Activated B cell treated with CpG ODN at 0.5 μM for 24 hours (primary cell): Measurements from ENCODE around the gene FOXP1. TPM values are rescaled to one million over a fixed set of nuclear protein-coding genes. Genes with fewer than 3 reads are reported as not detected.

Experiments
- ATAC-seq: fragments of 200-7000 bp; cut with Tn5 transposase; one replicate; pipeline ENCODE4 v1.10.0; 2021; ENCODE audit warnings: low read depth, mild to moderate bottlenecking, moderate library complexity
- CTCF ChIA-PET: fragments of 350-600 bp; sonication (Branson Sonifier 250); formaldehyde crosslinking; loops from one replicate; lab custom pipeline; 2021; ENCODE audit warnings: antibody characterized with exemption; lab: Charles Lee
- POLR2A ChIA-PET: fragments of 350-600 bp; sonication (Branson Sonifier 250); formaldehyde crosslinking; loops from one replicate; lab custom pipeline; 2021; ENCODE audit warnings: antibody characterized with exemption; lab: Charles Lee
- DNase-seq: peaks from one replicate; pipeline ENCODE4 v3.0.0; 2022
- H3K27ac Mint-ChIP-seq: one replicate; pipeline ENCODE4 v1.8.0; 2020; ENCODE audit warnings: mixed read lengths
- H3K27me3 Mint-ChIP-seq: one replicate; pipeline ENCODE4 v1.8.0; 2021; ENCODE audit warnings: mixed read lengths
- H3K36me3 Mint-ChIP-seq: one replicate; pipeline ENCODE4 v1.8.0; 2021; ENCODE audit warnings: low read depth, mixed read lengths
- H3K4me1 Mint-ChIP-seq: one replicate; pipeline ENCODE4 v1.8.0; 2021; ENCODE audit warnings: mixed read lengths
- H3K4me3 Mint-ChIP-seq: one replicate; pipeline ENCODE4 v1.8.0; 2020; ENCODE audit warnings: mild to moderate bottlenecking, mixed read lengths
- H3K9me3 Mint-ChIP-seq: one replicate; pipeline ENCODE4 v1.8.0; 2020; ENCODE audit warnings: mixed read lengths
- intact Hi-C: fragments of 100-400 bp; cut with micrococcal nuclease; formaldehyde crosslinking; loops from one replicate; pipeline ENCODE4 v1.15.1; 2024
- total RNA-seq: library from RNA; stranded (reverse); gene quantifications from 2 replicates; pipeline ENCODE4 v1.2.3, GENCODE V29; 2022
- TF ChIP-seq, protein P1 (sequence below): fragments of 200-600 bp; IDR thresholded peaks from one replicate; pipeline ENCODE4 v1.8.0; 2022; ENCODE audit warnings: antibody characterized with exemption, mild to moderate bottlenecking

FOXP1 gene
- total RNA-seq, 1 donor from 2014 or later: 563 TPM

- peaks cover 77% of the 10 kb centered on the region for H3K36me3 Mint-ChIP-seq
- ChIA-PET CTCF (interaction anchor here (0.9 kb wide), 2 partner anchors 21 to 33 kb away, joined by 3 to 4 read pairs; no protein-coding TSS in a partner anchor), POLR2A (interaction anchor here (0.6 to 7.5 kb wide), 6 partner anchors 9 to 461 kb away, joined by 3 to 138 read pairs (median 6); no protein-coding TSS in a partner anchor)
- peaks cover 89% of the 10 kb centered on the region for H3K4me1 Mint-ChIP-seq
- no peaks in the 10 kb centered on the region for H3K9me3 Mint-ChIP-seq
- TF ChIP-seq, protein P1, sequence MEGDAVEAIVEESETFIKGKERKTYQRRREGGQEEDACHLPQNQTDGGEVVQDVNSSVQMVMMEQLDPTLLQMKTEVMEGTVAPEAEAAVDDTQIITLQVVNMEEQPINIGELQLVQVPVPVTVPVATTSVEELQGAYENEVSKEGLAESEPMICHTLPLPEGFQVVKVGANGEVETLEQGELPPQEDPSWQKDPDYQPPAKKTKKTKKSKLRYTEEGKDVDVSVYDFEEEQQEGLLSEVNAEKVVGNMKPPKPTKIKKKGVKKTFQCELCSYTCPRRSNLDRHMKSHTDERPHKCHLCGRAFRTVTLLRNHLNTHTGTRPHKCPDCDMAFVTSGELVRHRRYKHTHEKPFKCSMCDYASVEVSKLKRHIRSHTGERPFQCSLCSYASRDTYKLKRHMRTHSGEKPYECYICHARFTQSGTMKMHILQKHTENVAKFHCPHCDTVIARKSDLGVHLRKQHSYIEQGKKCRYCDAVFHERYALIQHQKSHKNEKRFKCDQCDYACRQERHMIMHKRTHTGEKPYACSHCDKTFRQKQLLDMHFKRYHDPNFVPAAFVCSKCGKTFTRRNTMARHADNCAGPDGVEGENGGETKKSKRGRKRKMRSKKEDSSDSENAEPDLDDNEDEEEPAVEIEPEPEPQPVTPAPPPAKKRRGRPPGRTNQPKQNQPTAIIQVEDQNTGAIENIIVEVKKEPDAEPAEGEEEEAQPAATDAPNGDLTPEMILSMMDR: no peak
- ATAC-seq (no peak), DNase-seq (no peak)
- H3K27me3 Mint-ChIP-seq: no peaks in the 10 kb centered on the region
- peak overlapping the region; percentile 80 for H3K27ac Mint-ChIP-seq
- no peak overlapping the region for H3K4me3 Mint-ChIP-seq
- intact Hi-C loops: no loop called here
These were observed 461.9 kb downstream of the FOXP1 start for GRCh38 chr3:71121429-71122167.

GRCh38 chr3:71120012-71120411 lies 463.5 kb downstream of the FOXP1 start:
- DNase-seq: no peak
- no peaks in the 10 kb centered on the region for H3K27me3 Mint-ChIP-seq
- CTCF ChIA-PET: no interaction called here
- no peak overlapping the region for H3K4me3 Mint-ChIP-seq
- peaks cover 77% of the 10 kb centered on the region for H3K36me3 Mint-ChIP-seq
- peak overlapping the region; percentile 90 for H3K27ac Mint-ChIP-seq
- H3K4me1 Mint-ChIP-seq: peaks cover 87% of the 10 kb centered on the region
- ATAC-seq: no peak
- intact Hi-C loops: no loop called here
- POLR2A ChIA-PET: interaction anchor here (0.6 to 7.5 kb wide), 5 partner anchors 10 to 55 kb away, joined by 3 to 138 read pairs (median 4); no protein-coding TSS in a partner anchor
- no peaks in the 10 kb centered on the region for H3K9me3 Mint-ChIP-seq
- TF ChIP-seq, protein P1: no peak

DNA sequence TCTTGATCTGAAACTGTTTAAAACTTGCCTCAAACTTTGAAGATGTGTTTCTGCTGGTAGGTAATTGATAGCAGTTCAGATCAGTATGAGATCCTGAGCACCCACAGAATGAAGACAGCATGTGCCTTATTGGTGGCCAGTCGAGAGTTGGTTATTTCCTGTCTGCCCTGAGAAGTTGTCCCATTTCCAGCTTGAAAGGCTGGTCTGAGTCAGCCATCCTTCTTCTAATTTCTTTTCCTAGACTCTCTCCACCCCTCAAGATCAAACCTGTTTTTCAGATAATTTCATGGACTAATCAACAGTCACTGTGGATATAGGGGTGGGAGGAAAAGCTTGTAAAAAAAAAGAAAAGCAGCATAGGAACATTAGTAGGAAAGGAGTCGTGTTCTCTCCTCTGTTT lies 464.4 kb downstream of the FOXP1 start:
- POLR2A ChIA-PET: interaction anchor here (0.5 to 7.5 kb wide), 19 partner anchors 8 to 463 kb away, joined by 3 to 138 read pairs (median 10); partner anchors contain the start of gene FOXP1
- H3K4me1 Mint-ChIP-seq: peaks cover 88% of the 10 kb centered on the region
- DNase-seq (no peak), ATAC-seq (no peak)
- intact Hi-C loops: no loop called here
- peak overlapping the region; percentile 11 for H3K4me3 Mint-ChIP-seq
- H3K9me3 Mint-ChIP-seq: no peaks in the 10 kb centered on the region
- H3K27me3 Mint-ChIP-seq: no peaks in the 10 kb centered on the region
- peaks cover 82% of the 10 kb centered on the region for H3K36me3 Mint-ChIP-seq
- peak overlapping the region; percentile 90 for H3K27ac Mint-ChIP-seq
- TF ChIP-seq, protein P1: no peak
- CTCF ChIA-PET: interaction anchor here (1.7 kb wide), 2 partner anchors 11 to 32 kb away, joined by 4 to 7 read pairs; no protein-coding TSS in a partner anchor

DNA sequence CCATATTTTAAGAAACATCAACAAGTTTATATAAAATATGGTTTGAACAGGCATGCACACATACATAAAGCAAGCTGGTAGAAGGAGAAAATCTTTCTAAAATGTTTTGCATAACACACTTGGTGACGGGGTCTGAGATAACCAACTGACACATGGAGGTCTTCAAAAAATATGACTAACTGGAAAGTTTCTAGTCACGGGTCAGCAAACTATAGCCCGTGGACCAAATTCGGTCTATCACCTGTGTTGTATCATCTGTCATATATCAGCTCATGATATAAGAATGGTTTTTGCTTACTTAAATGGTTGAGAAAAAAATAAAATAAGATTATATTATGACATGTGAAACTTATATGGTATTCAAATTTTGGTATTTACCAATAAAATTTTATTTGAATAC lies 465.1 kb downstream of the FOXP1 start:
- DNase-seq (no peak), ATAC-seq (peak; percentile 62)
- no peaks in the 10 kb centered on the region for H3K9me3 Mint-ChIP-seq
- peak overlapping the region; percentile 90 for H3K27ac Mint-ChIP-seq
- peak overlapping the region; percentile 64 for H3K4me3 Mint-ChIP-seq
- ChIA-PET POLR2A (interaction anchor here (0.5 to 7.5 kb wide), 28 partner anchors 8 to 466 kb away, joined by 3 to 138 read pairs (median 5); partner anchors contain the start of gene FOXP1), CTCF (interaction anchor here (0.7 to 1.7 kb wide), 3 partner anchors 12 to 48 kb away, joined by 3 to 7 read pairs (median 4); no protein-coding TSS in a partner anchor)
- peaks cover 80% of the 10 kb centered on the region for H3K36me3 Mint-ChIP-seq
- peaks cover 88% of the 10 kb centered on the region for H3K4me1 Mint-ChIP-seq
- intact Hi-C loops: loop anchor here (1.0 kb wide), 3 partner anchors 9 to 52 kb away; no protein-coding TSS in a partner anchor
- TF ChIP-seq, protein P1: no peak
- no peaks in the 10 kb centered on the region for H3K27me3 Mint-ChIP-seq
